Breast epithelium (tissue), 4 donors: ENCODE measurements around the gene CAMSAP2. TPM values are rescaled to one million over a fixed set of nuclear protein-coding genes. Genes with fewer than 3 reads are reported as not detected.
A peak's percentile ranks its signal among the peaks of the same experiment; 100 is the strongest.

Experiments
- DNase-seq, 2 donors: peaks; one replicate each; pipeline ENCODE4 v3.0.0-alpha.2; 2019; ENCODE audit warnings: low spot score in 2 of 2
- H3K27ac ChIP-seq, 2 donors: fragments of 200-600 bp; sonication (generic) in 1 of 2; one replicate each; pipeline ENCODE4 v1.5.1; 2016 to 2019; ENCODE audit warnings: mild to moderate bottlenecking in 1 of 2
- H3K27me3 ChIP-seq, 2 donors: fragments of 200-600 bp; sonication (generic) in 1 of 2; one replicate each; pipeline versions ENCODE4 v1.5.1 to v1.6.0; 2017 to 2019; ENCODE audit warnings: control low read depth in 1 of 2, mild to moderate bottlenecking in 1 of 2
- H3K36me3 ChIP-seq: fragments of 200-600 bp; one replicate; pipeline ENCODE4 v1.5.1; 2019
- H3K4me1 ChIP-seq, 2 donors: fragments of 200-600 bp; sonication (generic); one replicate each; pipeline ENCODE4 v1.5.1; 2016 to 2019; ENCODE audit warnings: control low read depth in 1 of 2
- H3K4me3 ChIP-seq, 3 donors: fragments of 200-600 bp; sonication (generic); 1 replicate in 2 of 3; 2 replicates in 1 of 3; pipeline ENCODE4 v1.5.1; 2016 to 2019; ENCODE audit warnings: mild to moderate bottlenecking in 3 of 3, moderate library complexity in 2 of 3
- H3K9me3 ChIP-seq, 2 donors: fragments of 200-600 bp; sonication (generic) in 1 of 2; one replicate each; pipeline ENCODE4 v1.5.1; 2016 to 2019; ENCODE audit warnings: control low read depth in 1 of 2
- POLR2A ChIP-seq: fragments of 450-650 bp; IDR thresholded peaks from one replicate; pipeline ENCODE4 v1.6.1; 2016; ENCODE audit warnings: antibody characterized with exemption, mild to moderate bottlenecking, moderate library complexity
- POLR2AphosphoS5 ChIP-seq, 3 donors: sonication (generic); formaldehyde crosslinking; IDR thresholded peaks; one replicate each; pipeline ENCODE4 v1.6.1; 2017; ENCODE audit warnings: antibody characterized with exemption in 3 of 3
- intact Hi-C: fragments of 100-400 bp; cut with DNase I; formaldehyde crosslinking; loops from one replicate; pipeline ENCODE4 v1.15.1; 2023; ENCODE audit warnings: low total_unique reads
- total RNA-seq, 3 donors: library from RNA; depleted of rRNA; stranded (reverse); fragments of >200 nt; gene quantifications; one replicate each; pipeline ENCODE4 v1.1.0, GENCODE V29; 2016
- TF ChIP-seq, protein P1 (sequence below), 3 donors: fragments of 450-650 bp; IDR thresholded peaks; one replicate each; pipeline ENCODE4 v1.5.1; 2016 to 2017; ENCODE audit warnings: antibody characterized with exemption in 3 of 3, mild to moderate bottlenecking in 3 of 3, moderate library complexity in 3 of 3

Gene CAMSAP2
- total RNA-seq, 3 donors from 2014 or later = 36.4 to 42.4 (median 38.6) TPM

DNA sequence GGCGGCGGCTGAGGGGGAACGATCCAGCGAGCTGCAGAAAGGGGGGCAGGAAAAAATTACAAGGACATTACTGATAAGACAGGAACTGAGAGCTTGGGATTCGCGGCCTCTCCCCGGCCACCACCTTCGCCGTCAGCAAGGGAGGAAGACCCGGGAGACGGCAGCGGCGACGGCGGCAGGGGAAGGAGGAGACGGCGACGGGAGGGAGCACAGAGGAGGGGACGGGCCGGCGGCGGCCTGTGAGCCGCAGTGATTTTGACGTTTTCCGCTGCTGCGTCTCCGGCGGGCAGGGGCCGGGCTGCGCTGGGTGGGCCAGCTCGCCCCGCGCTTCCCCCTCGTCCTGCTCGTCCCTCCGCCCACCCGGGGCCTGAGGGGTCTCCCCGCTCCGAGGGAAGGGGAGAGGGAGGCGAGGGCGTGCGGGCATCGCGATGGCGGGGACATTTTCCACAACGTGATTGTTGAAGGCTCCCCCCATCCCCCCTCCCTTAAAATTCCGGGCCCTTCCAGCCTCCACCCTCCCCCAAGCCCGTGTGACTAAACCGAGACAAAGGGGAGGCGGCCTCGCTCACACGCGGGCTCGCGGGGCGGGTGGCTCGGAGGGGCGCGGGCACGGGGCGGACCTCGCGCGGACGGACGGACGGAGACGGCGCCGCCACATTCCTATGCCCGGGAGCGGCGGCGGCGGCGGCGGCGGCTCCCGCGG, 407 bp downstream of the CAMSAP2 start:
- Histone ChIP-seq H3K27ac (peak overlapping the region; percentile 100), H3K27me3 (no peaks in the 10 kb centered on the region), H3K9me3 (no peaks in the 10 kb centered on the region), H3K4me1 (no peaks in the 10 kb centered on the region), H3K36me3 (no peaks in the 10 kb centered on the region), H3K4me3 (peak overlapping the region; percentile 91 to 93 (median 92))
- intact Hi-C loops = no loop called here
- TF ChIP-seq, protein P1, sequence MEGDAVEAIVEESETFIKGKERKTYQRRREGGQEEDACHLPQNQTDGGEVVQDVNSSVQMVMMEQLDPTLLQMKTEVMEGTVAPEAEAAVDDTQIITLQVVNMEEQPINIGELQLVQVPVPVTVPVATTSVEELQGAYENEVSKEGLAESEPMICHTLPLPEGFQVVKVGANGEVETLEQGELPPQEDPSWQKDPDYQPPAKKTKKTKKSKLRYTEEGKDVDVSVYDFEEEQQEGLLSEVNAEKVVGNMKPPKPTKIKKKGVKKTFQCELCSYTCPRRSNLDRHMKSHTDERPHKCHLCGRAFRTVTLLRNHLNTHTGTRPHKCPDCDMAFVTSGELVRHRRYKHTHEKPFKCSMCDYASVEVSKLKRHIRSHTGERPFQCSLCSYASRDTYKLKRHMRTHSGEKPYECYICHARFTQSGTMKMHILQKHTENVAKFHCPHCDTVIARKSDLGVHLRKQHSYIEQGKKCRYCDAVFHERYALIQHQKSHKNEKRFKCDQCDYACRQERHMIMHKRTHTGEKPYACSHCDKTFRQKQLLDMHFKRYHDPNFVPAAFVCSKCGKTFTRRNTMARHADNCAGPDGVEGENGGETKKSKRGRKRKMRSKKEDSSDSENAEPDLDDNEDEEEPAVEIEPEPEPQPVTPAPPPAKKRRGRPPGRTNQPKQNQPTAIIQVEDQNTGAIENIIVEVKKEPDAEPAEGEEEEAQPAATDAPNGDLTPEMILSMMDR (IDR thresholded peaks at IDR 0.05) = no peak
- peak; percentile 82 to 87 (median 84) for TF ChIP-seq POLR2AphosphoS5 (IDR thresholded peaks at IDR 0.05)
- TF ChIP-seq POLR2A = peak; percentile 86
- DNase-seq = peak; percentile 79

DNA sequence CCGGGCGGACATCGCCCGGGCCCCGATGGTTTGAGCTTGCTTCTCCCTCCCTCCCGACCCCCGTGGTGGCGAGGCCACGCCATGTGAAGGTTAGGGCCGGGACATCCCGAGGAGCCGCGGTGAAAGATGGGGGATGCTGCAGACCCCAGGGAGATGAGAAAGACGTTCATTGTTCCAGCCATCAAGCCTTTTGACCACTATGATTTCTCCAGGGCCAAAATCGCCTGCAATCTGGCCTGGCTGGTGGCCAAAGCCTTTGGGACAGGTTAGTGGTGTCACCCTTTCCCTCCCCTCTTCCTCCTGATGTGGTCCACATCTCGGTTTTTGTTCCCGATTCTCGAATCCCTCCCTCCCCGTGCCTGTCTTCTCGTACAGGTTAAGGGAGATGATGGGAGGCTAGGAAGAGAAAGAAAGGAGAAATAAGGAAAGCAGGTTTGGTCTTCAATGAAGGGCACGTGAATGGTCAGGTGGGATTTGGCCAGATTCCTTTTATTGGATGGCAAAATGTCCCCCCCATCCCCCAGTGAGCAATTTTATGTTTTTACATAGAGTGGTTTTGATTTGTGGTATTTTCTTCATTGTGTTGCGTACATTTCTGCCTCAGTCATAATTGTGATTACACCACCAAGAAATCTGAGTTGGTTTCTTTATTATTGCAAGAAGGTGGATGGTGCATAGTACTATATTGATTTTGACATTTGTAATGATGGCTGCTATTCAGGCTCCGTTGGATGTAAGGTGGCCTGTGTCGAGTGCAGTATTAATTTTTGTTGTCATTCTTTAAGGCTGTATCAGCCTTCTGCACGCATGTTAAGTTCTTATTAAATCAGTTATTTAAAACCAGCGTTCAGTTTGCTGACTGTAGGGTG, 1.2 kb downstream of the CAMSAP2 start:
- intact Hi-C loops = no loop called here
- TF ChIP-seq, protein P1 (IDR thresholded peaks at IDR 0.05) = no peak
- TF ChIP-seq POLR2A (no peak), POLR2AphosphoS5 (IDR thresholded peaks at IDR 0.05) (no peak)
- peak; percentile 27 to 51 for DNase-seq
- no peaks in the 10 kb centered on the region for H3K27me3 ChIP-seq
- H3K4me3 ChIP-seq = peak overlapping the region; percentile 91 to 93 (median 92)
- no peaks in the 10 kb centered on the region for H3K4me1 ChIP-seq
- peak overlapping the region; percentile 100 for H3K27ac ChIP-seq
- no peaks in the 10 kb centered on the region for H3K36me3 ChIP-seq
- H3K9me3 ChIP-seq = no peaks in the 10 kb centered on the region

DNA sequence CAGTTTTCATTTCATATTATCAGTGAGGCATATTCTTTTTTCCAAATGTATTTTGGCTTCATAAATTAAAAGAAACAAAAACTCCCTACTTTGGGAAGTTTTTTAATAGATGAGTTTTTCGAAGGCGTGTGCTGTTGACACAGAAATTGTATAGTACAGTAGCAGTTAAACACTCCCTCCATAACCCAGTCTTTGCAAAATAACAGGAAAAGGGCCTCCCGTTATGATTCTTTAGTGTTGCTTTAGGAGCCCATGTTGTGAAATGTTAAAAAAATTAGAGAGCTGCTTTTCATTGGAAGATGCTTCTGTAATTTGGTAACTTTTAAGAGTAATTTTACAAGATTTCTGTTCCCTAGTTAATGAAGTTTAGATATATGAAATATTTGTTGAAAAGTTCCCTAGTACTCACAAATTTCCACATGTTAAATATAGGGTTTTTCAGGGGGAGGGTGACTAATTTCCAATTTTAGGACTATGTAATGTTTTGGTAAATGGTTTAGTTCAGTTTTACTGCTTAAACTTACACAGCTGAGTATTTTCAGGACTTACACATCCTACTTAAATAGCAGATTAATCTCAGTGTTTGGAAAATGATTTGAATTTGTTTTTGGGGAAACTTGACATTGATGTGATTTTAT, 2.0 kb downstream of the CAMSAP2 start:
- no peaks in the 10 kb centered on the region for H3K4me1 ChIP-seq
- DNase-seq = no peak

DNA sequence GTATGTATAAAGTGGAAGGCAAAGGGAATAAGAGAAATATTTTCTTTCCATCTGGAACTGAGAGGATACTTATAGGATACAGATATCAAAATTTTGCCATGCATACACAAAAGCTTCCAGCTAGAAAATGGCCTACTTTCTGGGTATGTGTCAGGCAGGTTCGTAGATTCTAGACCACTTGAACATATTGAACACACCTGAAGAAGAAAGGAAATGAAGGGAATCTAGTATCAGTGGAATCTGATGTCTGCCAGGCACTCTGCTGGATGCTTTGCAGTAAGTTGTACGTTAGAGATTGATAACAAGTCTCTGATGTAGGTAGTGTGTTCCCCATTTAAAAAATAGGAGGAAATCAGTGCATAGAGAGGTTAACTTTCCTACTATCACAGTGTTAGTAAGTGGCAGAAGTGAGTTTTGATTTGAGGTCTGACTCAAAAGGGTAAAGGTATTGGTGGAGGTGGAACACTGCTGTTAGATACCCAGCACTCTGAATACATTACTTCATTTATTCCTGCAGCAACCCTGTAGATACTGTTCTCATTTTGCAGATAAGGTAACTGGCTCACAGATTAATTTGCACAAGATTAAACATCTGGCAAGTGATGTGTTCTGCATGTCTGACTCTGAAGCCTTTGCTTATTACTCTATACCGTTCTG, 3.0 kb downstream of the CAMSAP2 start:
- H3K9me3 ChIP-seq = no peaks in the 10 kb centered on the region
- no peak for DNase-seq
- H3K27me3 ChIP-seq = no peaks in the 10 kb centered on the region
- H3K4me1 ChIP-seq = no peaks in the 10 kb centered on the region
- no peak for TF ChIP-seq POLR2A
- H3K4me3 ChIP-seq = peak overlapping the region; percentile 91 to 93 (median 92)
- intact Hi-C loops = no loop called here
- H3K27ac ChIP-seq = no peak overlapping the region
- no peaks in the 10 kb centered on the region for H3K36me3 ChIP-seq

More for the DNA sequence above, 2.0 kb downstream of the CAMSAP2 start:
- H3K9me3 ChIP-seq = no peaks in the 10 kb centered on the region
- TF ChIP-seq, protein P1 (IDR thresholded peaks at IDR 0.05) = no peak
- TF ChIP-seq POLR2A = no peak
- TF ChIP-seq POLR2AphosphoS5 (IDR thresholded peaks at IDR 0.05) = no peak
- H3K27ac ChIP-seq = no peak overlapping the region
- intact Hi-C loops = no loop called here
- no peaks in the 10 kb centered on the region for H3K27me3 ChIP-seq
- H3K36me3 ChIP-seq = no peaks in the 10 kb centered on the region
- peak overlapping the region; percentile 91 to 93 (median 92) for H3K4me3 ChIP-seq

DNA sequence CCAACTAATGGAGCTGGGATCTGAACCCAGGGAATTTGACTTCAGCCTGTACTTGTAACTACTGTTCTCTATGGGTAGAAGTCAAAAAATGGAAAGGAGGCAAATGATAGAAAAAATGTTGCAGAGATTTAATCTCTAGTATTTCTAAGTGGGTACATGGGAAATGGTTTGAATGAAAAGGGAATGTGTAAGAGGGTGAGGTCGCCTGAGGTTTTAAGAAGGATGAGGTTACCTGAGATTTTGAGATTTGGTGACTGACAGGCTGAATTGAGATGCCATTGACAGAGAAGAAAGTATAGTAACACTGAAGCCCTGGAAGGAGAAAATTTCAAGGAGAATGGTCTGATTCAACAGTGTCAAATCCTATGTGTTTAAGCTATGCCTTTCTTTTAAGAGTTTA, 5.5 kb downstream of the CAMSAP2 start:
- H3K27ac ChIP-seq = no peak overlapping the region
- H3K4me1 ChIP-seq = no peaks in the 10 kb centered on the region
- intact Hi-C loops = no loop called here
- no peak overlapping the region for H3K4me3 ChIP-seq
- TF ChIP-seq POLR2AphosphoS5 (IDR thresholded peaks at IDR 0.05) (no peak), POLR2A (no peak)
- TF ChIP-seq, protein P1 (IDR thresholded peaks at IDR 0.05) = no peak
- H3K9me3 ChIP-seq = no peaks in the 10 kb centered on the region
- H3K36me3 ChIP-seq = no peaks in the 10 kb centered on the region
- H3K27me3 ChIP-seq = no peaks in the 10 kb centered on the region
- no peak for DNase-seq
